HepG2 (cell line): ENCODE measurements around the gene NKD1. TPM values are rescaled to one million over a fixed set of nuclear protein-coding genes. Genes with fewer than 3 reads are reported as not detected.
A peak's percentile ranks its signal among the peaks of the same experiment; 100 is the strongest.

Experiments
- BRCA1 ChIP-seq: sonication (generic); formaldehyde crosslinking; IDR thresholded peaks from 2 replicates; pipeline ENCODE4 v1.4.0; 2020; ENCODE audit warnings: missing genetic modification reagents
- CEBPG ChIP-seq: IDR thresholded peaks from 2 replicates; pipeline ENCODE4 v1.6.1; 2016
- CEBPZ ChIP-seq: IDR thresholded peaks from 2 replicates; pipeline ENCODE4 v1.6.1; 2012; ENCODE audit warnings: low read length, improper control_type of control experiment
- HNF1B ChIP-seq: sonication (generic); formaldehyde crosslinking; IDR thresholded peaks from 2 replicates; pipeline ENCODE4 v1.5.1; 2020; ENCODE audit warnings: mild to moderate bottlenecking, moderate library complexity, missing genetic modification reagents
- MAF1 ChIP-seq: sonication (generic); formaldehyde crosslinking; IDR thresholded peaks from 2 replicates; pipeline ENCODE4 v1.5.0; 2020; ENCODE audit warnings: missing genetic modification reagents, borderline replicate concordance
- MZF1 ChIP-seq: sonication (generic); formaldehyde crosslinking; IDR thresholded peaks from 2 replicates; pipeline ENCODE4 v1.8.1; 2023; ENCODE audit warnings: mild to moderate bottlenecking, missing genetic modification reagents, borderline replicate concordance
- NKX3-1 ChIP-seq: sonication (generic); formaldehyde crosslinking; IDR thresholded peaks from 2 replicates; pipeline ENCODE4 v1.5.0; 2020; ENCODE audit warnings: missing genetic modification reagents
- NR2F2 ChIP-seq: IDR thresholded peaks from 2 replicates; pipeline ENCODE4 v1.6.1; 2012; ENCODE audit warnings: low read depth, inconsistent platforms, borderline replicate concordance
- SP140L ChIP-seq: sonication (generic); formaldehyde crosslinking; IDR thresholded peaks from 2 replicates; pipeline ENCODE4 v1.4.0; 2020; ENCODE audit warnings: missing genetic modification reagents, borderline replicate concordance
- TIGD3 ChIP-seq: sonication (generic); formaldehyde crosslinking; IDR thresholded peaks from 2 replicates; pipeline ENCODE4 v1.5.1; 2020; ENCODE audit warnings: mild to moderate bottlenecking, missing genetic modification reagents, borderline replicate concordance
- TMF1 ChIP-seq: sonication (generic); formaldehyde crosslinking; IDR thresholded peaks from 2 replicates; pipeline ENCODE4 v1.8.1; 2022; ENCODE audit warnings: low read depth, missing genetic modification reagents
- WIZ ChIP-seq: sonication (generic); formaldehyde crosslinking; IDR thresholded peaks from 2 replicates; pipeline ENCODE4 v1.5.1; 2020; ENCODE audit warnings: mild to moderate bottlenecking, missing genetic modification reagents
- YY1 ChIP-seq: IDR thresholded peaks from 2 replicates; pipeline ENCODE4 v1.6.1; 2011; ENCODE audit warnings: low read length, low read depth, moderate library complexity, mild to moderate bottlenecking; ENCODE audit not compliant: insufficient read depth, insufficient replicate concordance
- ZBTB21 ChIP-seq: sonication (generic); formaldehyde crosslinking; IDR thresholded peaks from 2 replicates; pipeline ENCODE4 v1.4.0; 2020; ENCODE audit warnings: missing genetic modification reagents
- ZKSCAN1 ChIP-seq: fragments of 150-350 bp; IDR thresholded peaks from 2 replicates; pipeline ENCODE4 v1.6.1; 2014; ENCODE audit warnings: low read length
- ZNF20 ChIP-seq: sonication (generic); formaldehyde crosslinking; IDR thresholded peaks from 2 replicates; pipeline ENCODE4 v1.4.0; 2020; ENCODE audit warnings: mild to moderate bottlenecking, moderate library complexity, missing genetic modification reagents
- ZNF264 ChIP-seq: sonication (generic); formaldehyde crosslinking; IDR thresholded peaks from 2 replicates; pipeline ENCODE4 v1.4.0; 2020; ENCODE audit warnings: missing genetic modification reagents
- ZNF282 ChIP-seq: fragments of 450-650 bp; IDR thresholded peaks from 2 replicates; pipeline ENCODE4 v1.6.1; 2018; ENCODE audit not compliant: partially characterized antibody
- ZNF383 ChIP-seq: sonication (generic); formaldehyde crosslinking; IDR thresholded peaks from 2 replicates; pipeline ENCODE4 v1.4.0; 2020; ENCODE audit warnings: missing genetic modification reagents, mild to moderate bottlenecking, borderline replicate concordance
- ZNF567 ChIP-seq: sonication (generic); formaldehyde crosslinking; IDR thresholded peaks from 2 replicates; pipeline ENCODE4 v1.8.1; 2023; ENCODE audit warnings: mild to moderate bottlenecking, missing genetic modification reagents, borderline replicate concordance
- ZNF607 ChIP-seq: sonication (generic); formaldehyde crosslinking; IDR thresholded peaks from 2 replicates; pipeline ENCODE4 v1.5.1; 2020; ENCODE audit warnings: missing genetic modification reagents, mild to moderate bottlenecking, borderline replicate concordance
- ZNF616 ChIP-seq: sonication (generic); formaldehyde crosslinking; IDR thresholded peaks from 2 replicates; pipeline ENCODE4 v1.5.0; 2020; ENCODE audit warnings: low read depth, mild to moderate bottlenecking, missing genetic modification reagents
- ZNF660 ChIP-seq: sonication (generic); formaldehyde crosslinking; IDR thresholded peaks from 2 replicates; pipeline ENCODE4 v1.5.1; 2020; ENCODE audit warnings: mild to moderate bottlenecking, low read depth, missing genetic modification reagents, borderline replicate concordance
- ZNF674 ChIP-seq: sonication (generic); formaldehyde crosslinking; IDR thresholded peaks from 2 replicates; pipeline ENCODE4 v1.5.0; 2020; ENCODE audit warnings: low read depth, mild to moderate bottlenecking, missing genetic modification reagents
- ZNF749 ChIP-seq: sonication (generic); formaldehyde crosslinking; IDR thresholded peaks from 2 replicates; pipeline ENCODE4 v1.8.0; 2022; ENCODE audit warnings: mild to moderate bottlenecking, missing genetic modification reagents, moderate library complexity, borderline replicate concordance
- ZNF768 ChIP-seq: sonication (generic); formaldehyde crosslinking; IDR thresholded peaks from 2 replicates; pipeline ENCODE4 v1.4.0; 2020; ENCODE audit warnings: missing genetic modification reagents
- polyA plus RNA-seq, 8 experiments: library from polyadenylated mRNA; depleted of rRNA in 3 of 8; stranded (reverse) in 7 of 8; unstranded in 1 of 8; fragments of >200 nt; fragmentation: Illumina TruSeq in 4 of 8; extraction: Trizol in 4 of 8; gene quantifications; 2 replicates each; pipeline versions ENCODE4 v1.2.1 to v1.2.3, GENCODE V29; 2011 to 2016; ENCODE audit warnings: low read depth in 4 of 8, missing spikeins in 1 of 8, mixed read lengths in 1 of 8; ENCODE audit not compliant: insufficient read depth in 1 of 8
- total RNA-seq, 5 experiments: library from RNA; depleted of rRNA; stranded (reverse); fragments of >200 nt; fragmentation: Illumina TruSeq; extraction: Trizol; gene quantifications; 2 replicates each; pipeline ENCODE4 v1.2.3, GENCODE V29; 2016; ENCODE audit warnings: low read depth in 1 of 5

The NKD1 gene
- total and polyA plus RNA-seq, 2 of the 13 experiments (the other 11 are each of a cell fraction or from before 2014, with no cell fraction given) = 70.4 to 121 TPM

- TF ChIP-seq ZNF616 (no peak), SP140L (CRISPR knock-in tag) (no peak), CEBPZ (no peak), YY1 (peak; percentile 31), ZNF567 (CRISPR knock-in tag) (no peak), NKX3-1 (CRISPR knock-in tag) (no peak), WIZ (no peak), NR2F2 (peak; percentile 76; the same call in 1 of the 2 replicates), ZNF282 (no peak), ZNF20 (CRISPR knock-in tag) (no peak), ZNF607 (CRISPR knock-in tag) (0 out of 2 replicates have a peak, but pooled peaks have one; percentile 18), ZNF264 (CRISPR knock-in tag) (0 out of 2 replicates have a peak, but pooled peaks have one; percentile 19), ZNF749 (no peak), TMF1 (CRISPR knock-in tag) (no peak), HNF1B (CRISPR knock-in tag) (peak; percentile 94), MZF1 (CRISPR knock-in tag) (0 out of 2 replicates have a peak, but pooled peaks have one; percentile 54), TIGD3 (CRISPR knock-in tag) (no peak), ZNF768 (no peak), ZKSCAN1 (peak; percentile 39; the same call in 1 of the 2 replicates), ZBTB21 (CRISPR knock-in tag) (no peak), BRCA1 (CRISPR knock-in tag) (no peak), MAF1 (CRISPR knock-in tag) (no peak), ZNF383 (CRISPR knock-in tag) (no peak), ZNF674 (no peak), CEBPG (CRISPR knock-in tag) (peak; percentile 67; the same call in 1 of the 2 replicates), ZNF660 (no peak)
Measured at GRCh38 chr16:50539053-50539695, 9.0 kb upstream of the NKD1 start (continued).
